Measurements from ENCODE around the gene PAX2.

The PAX2 gene

GRCh38 chr10:100878291-100878910 is 133.0 kb downstream of the PAX2 start:
- in situ Hi-C loops (cut with HindIII; ENCODE audit: low sequenced_read_pairs): no loop called here
- TF ChIP-seq CTCF (IDR thresholded peaks at IDR 0.05; ENCODE audit: low read depth, low read length): peak; percentile 82

More at GRCh38 chr10:100878291-100878910, 133.0 kb downstream of the PAX2 start:
- H3K4me3 ChIP-seq (ENCODE audit: low read depth, low read length): no peak overlapping the region
- DNase-seq (ENCODE audit: low read depth, low spot score): peak; percentile 77

Measured in astrocyte of the spinal cord (primary cell).